ENCODE measurements around the gene CDH15. TPM values are rescaled to one million over a fixed set of nuclear protein-coding genes. Genes with fewer than 3 reads are reported as not detected.

Gene CDH15
- total RNA-seq, 4 donors from 2014 or later, result 48.5 to 60.8 (median 51.0) TPM

DNA sequence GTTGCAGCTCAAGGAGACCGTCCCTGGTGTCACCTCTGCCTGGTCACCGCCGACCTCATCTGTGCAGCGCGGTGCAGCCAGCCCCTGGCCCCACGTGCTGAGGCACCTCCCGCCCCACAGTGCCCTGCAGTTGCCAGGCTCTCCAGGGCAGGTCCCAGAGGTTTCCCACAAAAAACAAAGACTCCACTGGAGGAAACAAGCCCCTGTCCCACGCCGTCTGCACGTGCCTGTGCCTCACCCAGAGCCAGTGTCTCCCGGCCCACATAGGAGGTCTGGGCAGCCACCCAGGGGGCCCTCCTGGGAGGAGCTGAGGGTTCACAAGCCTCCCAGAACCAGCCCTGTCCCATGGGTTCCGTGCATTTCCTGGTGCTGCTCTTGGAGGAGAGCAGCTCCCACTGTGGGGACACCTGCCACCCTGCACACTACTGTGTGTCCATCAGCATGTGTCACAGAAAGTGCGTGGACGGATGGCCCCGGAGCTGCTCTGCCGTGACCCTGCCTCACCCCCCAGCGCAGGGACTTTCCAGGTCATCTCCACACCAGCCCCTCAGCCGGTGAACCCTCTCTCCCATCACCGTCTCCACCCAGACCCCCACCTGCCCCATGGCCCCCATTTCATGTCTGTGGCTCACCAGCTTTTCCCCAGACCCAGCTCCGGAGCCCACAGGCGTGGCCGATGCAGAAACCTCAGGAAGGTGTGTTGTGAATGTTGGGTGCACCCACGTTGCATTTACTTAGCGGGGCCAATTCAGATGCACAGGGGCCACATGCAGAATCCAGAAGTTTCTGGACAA is 17.0 kb upstream of the CDH15 start:
- ATAC-seq, result no peak
- Histone ChIP-seq H3K9me3 (no peaks in the 10 kb centered on the region), H3K4me1 (peaks cover 18 to 23% of the 10 kb centered on the region in 2 donors), H3K4me3 (no peak overlapping the region), H3K27me3 (no peaks in the 10 kb centered on the region), H3K36me3 (peaks cover 0 to 25% of the 10 kb centered on the region in 2 donors), H3K27ac (no peak overlapping the region)
- TF ChIP-seq, protein P1, sequence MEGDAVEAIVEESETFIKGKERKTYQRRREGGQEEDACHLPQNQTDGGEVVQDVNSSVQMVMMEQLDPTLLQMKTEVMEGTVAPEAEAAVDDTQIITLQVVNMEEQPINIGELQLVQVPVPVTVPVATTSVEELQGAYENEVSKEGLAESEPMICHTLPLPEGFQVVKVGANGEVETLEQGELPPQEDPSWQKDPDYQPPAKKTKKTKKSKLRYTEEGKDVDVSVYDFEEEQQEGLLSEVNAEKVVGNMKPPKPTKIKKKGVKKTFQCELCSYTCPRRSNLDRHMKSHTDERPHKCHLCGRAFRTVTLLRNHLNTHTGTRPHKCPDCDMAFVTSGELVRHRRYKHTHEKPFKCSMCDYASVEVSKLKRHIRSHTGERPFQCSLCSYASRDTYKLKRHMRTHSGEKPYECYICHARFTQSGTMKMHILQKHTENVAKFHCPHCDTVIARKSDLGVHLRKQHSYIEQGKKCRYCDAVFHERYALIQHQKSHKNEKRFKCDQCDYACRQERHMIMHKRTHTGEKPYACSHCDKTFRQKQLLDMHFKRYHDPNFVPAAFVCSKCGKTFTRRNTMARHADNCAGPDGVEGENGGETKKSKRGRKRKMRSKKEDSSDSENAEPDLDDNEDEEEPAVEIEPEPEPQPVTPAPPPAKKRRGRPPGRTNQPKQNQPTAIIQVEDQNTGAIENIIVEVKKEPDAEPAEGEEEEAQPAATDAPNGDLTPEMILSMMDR (IDR thresholded peaks at IDR 0.05 in 4 of 5, conservative IDR thresholded peaks at IDR 0.05 in 1 of 5), result no peak
- TF ChIP-seq POLR2A (IDR thresholded peaks at IDR 0.05), result no peak
- in situ Hi-C loops (cut with MboI; ENCODE audit: low sequenced_read_pairs in 4 of 4) (no loop called here), intact Hi-C loops (cut with DNase I; ENCODE audit: low total_unique reads) (no loop called here)
- no peak for DNase-seq

DNA sequence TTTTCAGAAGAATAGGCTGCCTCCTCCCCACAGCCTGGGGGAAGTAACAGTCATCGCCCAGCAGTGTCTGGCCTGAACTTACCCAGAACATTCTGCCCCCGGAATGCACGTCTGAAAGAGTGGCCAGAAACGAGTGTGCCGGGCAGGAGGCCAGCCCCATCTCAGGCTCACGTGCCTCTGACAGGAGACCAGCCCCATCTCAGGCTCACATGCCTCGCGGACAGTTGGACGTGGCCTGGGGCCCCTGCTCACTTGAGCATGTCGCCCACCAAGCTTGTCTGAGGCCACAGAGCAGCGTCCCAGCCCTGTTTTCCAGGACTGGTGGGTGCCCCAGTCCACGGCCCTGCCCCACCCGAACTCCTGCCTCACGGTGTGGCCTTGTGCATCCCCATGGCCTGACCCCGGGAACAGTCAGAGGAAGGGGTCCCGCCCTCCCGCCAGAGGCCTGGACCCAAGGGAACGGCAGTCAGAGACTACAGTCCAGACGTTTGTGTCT is 16.3 kb upstream of the CDH15 start:
- Histone ChIP-seq H3K36me3 (peaks cover 0 to 20% of the 10 kb centered on the region in 2 donors), H3K4me1 (peaks cover 18 to 23% of the 10 kb centered on the region in 2 donors), H3K27me3 (no peaks in the 10 kb centered on the region), H3K9me3 (no peaks in the 10 kb centered on the region), H3K4me3 (no peak overlapping the region), H3K27ac (peak overlapping the region in 1 of 4 donors; percentile 41)
- TF ChIP-seq, protein P1 (IDR thresholded peaks at IDR 0.05 in 4 of 5, conservative IDR thresholded peaks at IDR 0.05 in 1 of 5), result no peak
- no peak for TF ChIP-seq POLR2A (IDR thresholded peaks at IDR 0.05)
- ATAC-seq (peak; percentile 64 to 78), DNase-seq (peak; percentile 39 to 70)
- in situ Hi-C loops (cut with MboI; ENCODE audit: low sequenced_read_pairs in 4 of 4), result no loop called here
- intact Hi-C loops (cut with DNase I; ENCODE audit: low total_unique reads), result no loop called here

DNA sequence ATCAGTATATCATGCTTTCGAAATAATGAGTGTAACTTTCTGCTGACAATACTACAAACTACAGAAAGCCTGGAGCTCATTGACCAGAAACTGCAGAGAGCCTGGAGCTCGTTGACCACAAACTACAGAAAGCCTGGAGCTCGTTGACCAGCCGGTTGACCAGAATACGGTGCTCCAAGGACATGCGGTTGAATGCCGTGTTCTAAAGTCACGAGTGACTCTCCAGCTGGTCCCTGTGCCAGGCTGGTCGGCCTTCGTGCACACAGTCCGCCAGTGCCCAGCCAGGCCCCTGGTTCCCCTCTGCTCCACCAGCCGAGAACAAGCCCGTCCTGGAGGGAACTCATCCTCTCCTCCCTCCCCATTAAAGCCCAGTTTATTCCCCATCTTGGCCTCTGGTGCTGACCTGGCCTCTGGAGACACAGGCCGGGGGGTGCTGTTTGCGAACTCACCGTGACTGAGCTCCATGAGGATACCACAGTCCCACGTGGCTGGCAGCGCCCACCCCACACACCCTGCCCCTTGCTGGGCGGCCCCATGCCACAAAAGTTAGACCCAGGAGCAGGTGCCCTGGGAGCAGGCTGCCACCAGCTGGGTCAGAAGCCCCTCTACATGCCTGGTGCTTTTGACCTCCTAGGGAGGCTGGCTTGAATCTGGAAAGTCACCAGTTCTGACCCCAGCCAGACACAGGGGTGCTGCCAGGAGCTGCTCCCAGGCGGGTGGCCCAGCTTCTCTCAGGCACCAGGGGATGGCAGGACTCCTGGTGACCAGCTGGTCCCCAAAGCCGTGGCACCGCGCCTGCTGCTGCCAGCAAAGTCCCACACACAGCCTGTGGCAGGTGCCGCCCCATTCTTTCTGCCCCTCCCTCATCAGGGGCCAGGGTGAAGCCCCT is 15.5 kb upstream of the CDH15 start:
- Histone ChIP-seq H3K36me3 (peaks cover 0 to 11% of the 10 kb centered on the region in 2 donors), H3K27me3 (no peaks in the 10 kb centered on the region), H3K27ac (peak overlapping the region in 2 of 4 donors; percentile 16 to 41), H3K4me1 (peaks cover 18 to 23% of the 10 kb centered on the region in 2 donors), H3K4me3 (no peak overlapping the region), H3K9me3 (no peaks in the 10 kb centered on the region)
- DNase-seq (no peak), ATAC-seq (peak; percentile 28 to 47)
- TF ChIP-seq, protein P1 (IDR thresholded peaks at IDR 0.05 in 4 of 5, conservative IDR thresholded peaks at IDR 0.05 in 1 of 5), result no peak
- TF ChIP-seq POLR2A (IDR thresholded peaks at IDR 0.05), result no peak
- in situ Hi-C loops (cut with MboI; ENCODE audit: low sequenced_read_pairs in 4 of 4) (no loop called here), intact Hi-C loops (cut with DNase I; ENCODE audit: low total_unique reads) (no loop called here)

DNA sequence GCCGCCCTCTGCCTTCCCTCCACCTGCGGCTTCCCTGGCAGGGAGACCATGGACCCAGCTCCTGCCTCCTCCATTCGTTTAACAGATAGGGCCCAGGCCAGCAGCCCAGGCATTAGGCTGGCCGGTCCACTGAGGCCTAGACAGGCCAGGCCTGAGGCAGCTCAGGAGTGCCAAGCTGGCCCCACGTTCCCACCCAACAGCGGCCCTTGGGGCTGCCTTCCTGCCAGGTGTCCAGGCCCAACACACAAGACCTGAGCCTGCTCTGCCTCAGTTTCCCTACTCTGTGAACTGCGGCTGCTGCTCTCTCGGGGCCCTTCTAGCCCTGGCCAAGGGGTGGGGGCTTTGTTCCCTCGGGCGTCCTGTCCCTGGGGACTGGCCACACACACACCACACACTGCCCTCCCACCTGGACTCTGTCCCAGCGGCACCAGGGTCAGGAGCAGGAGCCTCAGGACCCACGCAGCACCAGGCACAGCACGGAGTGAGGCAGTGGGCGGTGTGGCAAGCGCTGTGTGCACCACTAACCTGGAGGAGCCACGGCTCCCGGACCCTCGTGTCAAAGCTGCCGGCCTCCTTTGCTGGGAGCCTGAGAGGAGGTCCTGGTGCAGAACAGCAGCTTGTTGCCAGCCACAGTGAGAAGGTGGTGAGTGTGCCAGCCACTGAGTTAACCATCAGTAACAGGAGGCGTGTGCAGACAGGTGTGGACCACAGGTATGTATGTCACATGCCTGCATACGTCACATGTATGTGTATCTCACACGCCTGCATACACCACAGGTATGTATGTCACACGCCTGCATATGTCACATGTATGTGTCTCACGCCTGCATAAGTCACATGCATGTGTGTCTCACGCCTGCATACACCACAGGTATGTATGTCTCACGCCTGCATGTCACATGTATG is 14.6 kb upstream of the CDH15 start:
- Histone ChIP-seq H3K27me3 (no peaks in the 10 kb centered on the region), H3K4me3 (no peak overlapping the region), H3K4me1 (peaks cover 18 to 23% of the 10 kb centered on the region in 2 donors), H3K9me3 (no peaks in the 10 kb centered on the region), H3K27ac (no peak overlapping the region), H3K36me3 (peaks cover 0 to 4% of the 10 kb centered on the region in 2 donors)
- intact Hi-C loops (cut with DNase I; ENCODE audit: low total_unique reads) (no loop called here), in situ Hi-C loops (cut with MboI; ENCODE audit: low sequenced_read_pairs in 4 of 4) (no loop called here)
- DNase-seq (no peak), ATAC-seq (no peak)
- TF ChIP-seq, protein P1 (IDR thresholded peaks at IDR 0.05 in 4 of 5, conservative IDR thresholded peaks at IDR 0.05 in 1 of 5), result no peak
- no peak for TF ChIP-seq POLR2A (IDR thresholded peaks at IDR 0.05)

All from gastrocnemius medialis (tissue), 4 donors.